CD4-positive, alpha-beta T cell treated with Interleukin-15 for 4 hours (primary cell): ENCODE data around the gene NEDD4L.
"Not testable (repeated sequence)": the region's sequence is repeated elsewhere in the genome, so short reads cannot be mapped to it uniquely, and the experiment has no call there.

ENCODE experiments used
- DNase-seq: peaks from one replicate; pipeline ENCODE4 v3.0.0-alpha.2; 2020; ENCODE audit warnings: low spot score

NEDD4L gene

DNA sequence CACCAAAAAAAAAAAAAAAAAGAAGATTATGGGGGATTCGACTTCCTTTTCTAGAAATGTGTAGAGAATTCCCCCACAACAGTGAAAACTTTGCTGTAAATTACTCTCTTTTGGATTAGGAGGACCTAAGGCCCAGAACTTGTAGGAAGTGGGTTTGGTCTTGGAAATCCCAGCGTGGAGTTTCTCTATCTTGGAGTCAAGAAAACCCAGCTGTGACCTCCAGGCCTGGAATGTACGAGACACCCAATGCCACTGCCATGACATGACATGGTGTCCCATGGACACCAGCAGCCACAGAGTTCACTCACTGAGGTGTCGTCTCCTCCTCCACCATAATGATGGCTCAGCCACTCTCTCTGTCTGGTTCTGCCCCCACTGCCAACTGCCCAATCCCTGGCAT lies 382.6 kb downstream of the NEDD4L start:
- DNase-seq: no peak

- DNase-seq: no peak
Measured at GRCh38 chr18:58427321-58427720, 383.3 kb downstream of the NEDD4L start.

DNA sequence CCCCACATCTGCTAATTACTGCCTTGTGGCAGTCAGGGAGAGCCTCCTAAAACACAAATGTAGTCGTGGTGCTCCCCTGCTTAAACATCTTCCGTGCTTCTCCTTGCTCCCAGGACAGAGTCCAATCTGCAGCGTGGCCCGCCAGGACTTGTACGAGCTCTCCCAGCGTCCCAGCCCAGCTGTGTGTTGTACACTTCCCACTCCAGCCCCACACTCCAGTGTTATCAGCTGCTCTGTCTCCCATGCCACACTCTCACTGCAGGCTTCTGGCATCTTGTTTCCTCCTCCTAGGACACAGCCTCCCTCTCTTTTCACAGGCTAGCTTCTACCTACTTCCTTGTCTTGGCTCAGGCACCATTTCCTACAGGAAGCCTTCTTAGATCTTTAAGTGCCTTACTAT lies 385.4 kb downstream of the NEDD4L start:
- DNase-seq: no peak

DNA sequence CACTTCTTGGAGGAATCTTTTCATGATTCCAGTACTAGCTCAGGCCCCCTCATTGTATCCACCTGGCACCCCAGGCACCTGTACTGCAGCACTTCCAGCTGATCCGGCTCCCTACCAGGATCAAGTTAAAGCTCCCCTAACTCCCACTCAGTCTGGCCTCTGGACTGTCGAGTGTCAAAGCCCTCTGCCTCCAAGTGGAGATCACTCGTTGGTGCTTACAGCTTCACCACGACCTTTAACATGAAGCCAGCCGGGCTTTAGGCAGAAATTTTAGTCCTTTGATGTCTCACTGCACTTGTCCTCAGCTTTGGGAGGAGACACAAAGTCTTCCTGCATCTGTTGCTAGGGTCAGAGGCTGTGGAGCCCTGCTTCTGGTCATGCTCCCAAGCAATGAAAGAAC lies 387.2 kb downstream of the NEDD4L start:
- DNase-seq: no peak

DNA sequence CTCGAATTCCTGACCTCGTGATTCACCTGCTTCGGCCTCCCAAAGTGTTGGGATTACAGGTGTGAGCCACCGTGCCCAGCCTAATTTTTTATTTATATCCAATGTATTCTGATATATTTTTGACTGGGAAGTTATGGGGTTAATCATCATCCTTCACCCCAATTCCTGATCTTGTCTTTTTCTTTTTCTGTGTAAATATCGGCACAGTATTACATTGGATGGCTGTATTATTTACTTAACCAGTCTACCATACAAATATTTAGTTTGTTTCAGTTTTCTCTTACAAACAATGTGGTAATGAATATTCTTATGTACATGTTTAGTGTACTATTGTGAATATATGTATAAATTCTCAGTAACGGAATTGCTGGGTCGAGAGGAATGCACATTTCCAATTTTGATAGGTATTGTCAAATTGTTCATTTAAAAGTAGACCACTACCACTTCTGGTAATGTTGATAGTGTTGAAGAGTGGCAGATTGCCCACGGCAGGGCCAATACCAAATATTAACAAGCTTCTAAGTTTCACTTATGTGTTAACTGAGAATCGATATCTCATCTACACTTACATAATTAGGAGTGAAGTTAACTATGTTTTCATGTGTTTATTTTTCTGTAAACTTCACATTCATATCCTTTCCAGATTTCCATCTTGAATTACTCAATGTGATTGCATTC lies 388.2 kb downstream of the NEDD4L start:
- no peak for DNase-seq

GRCh38 chr18:58435221-58436005 lies 391.4 kb downstream of the NEDD4L start:
- not testable (repeated sequence) for DNase-seq

DNA sequence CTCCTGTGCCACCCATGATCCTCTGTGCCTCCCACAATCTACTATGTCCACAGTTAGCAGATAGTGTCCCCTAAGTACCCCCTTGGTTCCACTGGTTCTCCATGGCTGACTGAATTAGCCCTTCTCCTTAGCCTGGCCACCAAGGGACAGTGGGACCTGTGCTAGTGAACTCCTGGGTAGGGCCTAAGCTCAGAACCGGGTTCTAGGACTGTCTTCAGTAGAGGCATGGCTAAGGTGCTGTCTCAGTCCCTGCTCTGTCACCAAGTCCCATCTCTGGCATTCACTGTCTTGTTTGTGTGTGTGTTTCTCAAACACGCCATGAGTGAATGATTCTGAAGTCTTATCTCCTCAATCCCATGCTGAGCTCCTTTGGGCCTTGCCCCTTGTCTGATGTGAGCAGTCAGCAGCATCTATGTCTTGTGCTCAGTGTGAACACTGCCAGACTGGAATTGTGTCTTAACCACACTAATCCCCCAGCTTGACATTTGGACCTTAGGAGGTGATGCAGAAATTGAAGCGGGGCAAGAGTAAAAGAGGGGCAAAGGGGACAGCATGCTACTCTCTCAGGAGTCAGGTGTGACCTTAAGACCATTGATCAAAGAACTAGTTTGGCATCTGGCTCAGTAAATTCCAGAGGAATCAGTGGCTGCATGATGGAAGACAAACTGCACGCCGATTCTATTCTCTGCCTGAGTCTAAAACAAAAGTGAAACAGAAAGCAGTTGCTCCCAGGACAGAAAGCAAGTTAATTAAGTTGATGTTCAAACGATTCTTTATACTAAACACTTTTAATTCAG lies 394.3 kb downstream of the NEDD4L start:
- peak; percentile 17 for DNase-seq

GRCh38 chr18:58438958-58439300 lies 394.9 kb downstream of the NEDD4L start:
- DNase-seq: no peak

DNA sequence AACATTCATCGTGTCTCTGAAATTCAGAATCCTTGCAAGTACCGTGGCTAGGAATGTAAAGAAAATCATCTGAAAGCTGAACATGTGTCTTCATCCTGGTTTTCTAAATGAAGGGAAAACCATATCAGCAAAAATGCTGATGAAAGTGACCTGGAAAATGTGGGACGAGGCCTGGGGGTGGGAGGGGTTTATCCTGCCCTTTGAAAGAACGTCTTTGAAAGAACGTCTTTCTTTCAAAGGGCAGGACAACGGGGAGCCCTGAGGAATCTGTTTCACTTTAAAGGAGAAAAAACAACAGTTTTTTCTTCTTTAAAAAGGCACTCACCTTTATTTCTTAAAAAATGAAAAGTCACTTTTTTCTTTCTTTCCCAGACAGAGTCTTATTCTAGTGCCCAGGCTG lies 399.6 kb downstream of the NEDD4L start:
- DNase-seq: no peak

GRCh38 chr18:58446391-58447060 lies 402.5 kb downstream of the NEDD4L start:
- DNase-seq: no peak

GRCh38 chr18:58447402-58448095 lies 403.5 kb downstream of the NEDD4L start:
- no peak for DNase-seq

GRCh38 chr18:58449464-58449863 lies 405.4 kb downstream of the NEDD4L start:
- no peak for DNase-seq
